Loucy (cell line): ENCODE results near the gene PRXL2A.

Experiments
- H2AFZ ChIP-seq: fragments of 200-600 bp; sonication (generic); 2 replicates; pipeline ENCODE4 v1.6.0; 2016; ENCODE audit warnings: antibody characterized with exemption, mild to moderate bottlenecking, low read length, moderate library complexity
- H3F3A ChIP-seq: fragments of 200-600 bp; 2 replicates; pipeline ENCODE4 v1.6.0; 2016; ENCODE audit warnings: antibody characterized with exemption, low read depth, mild to moderate bottlenecking
- H3K27me3 ChIP-seq: fragments of 200-600 bp; sonication (generic); 2 replicates; pipeline ENCODE4 v1.6.1; 2014; ENCODE audit warnings: low read length, mild to moderate bottlenecking; ENCODE audit not compliant: insufficient read depth, poor library complexity, severe bottlenecking
- H3K36me3 ChIP-seq: fragments of 200-600 bp; sonication (generic); 2 replicates; pipeline ENCODE4 v1.6.1; 2016; ENCODE audit warnings: low read length; ENCODE audit not compliant: insufficient read depth
- H3K4me1 ChIP-seq: fragments of 200-600 bp; sonication (generic); 2 replicates; pipeline ENCODE4 v1.5.1; 2014; ENCODE audit warnings: low read length, mild to moderate bottlenecking; ENCODE audit not compliant: insufficient read depth, poor library complexity, severe bottlenecking
- H3K4me2 ChIP-seq: fragments of 200-600 bp; sonication (generic); 2 replicates; pipeline ENCODE4 v1.6.0; 2014; ENCODE audit warnings: antibody characterized with exemption, low read length, low read depth, mild to moderate bottlenecking; ENCODE audit not compliant: poor library complexity, severe bottlenecking
- H3K4me3 ChIP-seq: fragments of 200-600 bp; sonication (generic); 2 replicates; pipeline ENCODE4 v1.5.1; 2014; ENCODE audit warnings: low read length, mild to moderate bottlenecking, mixed read lengths; ENCODE audit not compliant: poor library complexity, severe bottlenecking
- H3K79me2 ChIP-seq: fragments of 200-600 bp; sonication (generic); 2 replicates; pipeline ENCODE4 v1.6.1; 2014; ENCODE audit warnings: low read length; ENCODE audit not compliant: insufficient read depth
- H3K9ac ChIP-seq: fragments of 200-600 bp; sonication (generic); 2 replicates; pipeline ENCODE4 v1.6.0; 2014; ENCODE audit warnings: mild to moderate bottlenecking, low read depth, low read length, moderate library complexity; ENCODE audit not compliant: poor library complexity, severe bottlenecking
- H3K9me2 ChIP-seq: fragments of 200-600 bp; sonication (generic); replicated peaks from 2 replicates; pipeline ENCODE4 v1.6.1; 2016; ENCODE audit warnings: low read depth, low read length, mixed read lengths
- H3K9me3 ChIP-seq: fragments of 200-600 bp; sonication (generic); 2 replicates; pipeline ENCODE4 v1.6.1; 2014; ENCODE audit warnings: mild to moderate bottlenecking, antibody characterized with exemption, low read length, low read depth; ENCODE audit not compliant: insufficient read depth
- H4K20me1 ChIP-seq: fragments of 200-600 bp; sonication (generic); 2 replicates; pipeline ENCODE4 v1.6.0; 2014; ENCODE audit warnings: antibody characterized with exemption, low read length, mild to moderate bottlenecking; ENCODE audit not compliant: insufficient read depth, poor library complexity, severe bottlenecking
- CTCF ChIP-seq: fragments of 200-600 bp; sonication (generic); conservative IDR thresholded peaks from 2 replicates; pipeline ENCODE4 v1.5.1; 2014; ENCODE audit warnings: mild to moderate bottlenecking, antibody characterized with exemption, low read length
- EZH2phosphoT487 ChIP-seq: fragments of 200-600 bp; IDR thresholded peaks from 2 replicates; pipeline ENCODE4 v1.6.1; 2018; ENCODE audit warnings: antibody characterized with exemption, mild to moderate bottlenecking, moderate library complexity, borderline replicate concordance

PRXL2A gene

GRCh38 chr10:80465839-80466590 is 57.7 kb downstream of the PRXL2A start:
- no peaks in the 10 kb centered on the region for H3K27me3 ChIP-seq
- H3K9me2 ChIP-seq, result no peaks in the 10 kb centered on the region
- H2AFZ ChIP-seq, result no peak overlapping the region
- no peak for TF ChIP-seq EZH2phosphoT487
- TF ChIP-seq CTCF, result no peak
- H3F3A ChIP-seq, result no peaks in the 10 kb centered on the region
- peak overlapping the region; percentile 54 for H3K4me2 ChIP-seq
- peak overlapping the region; percentile 61 for H3K9ac ChIP-seq
- no peaks in the 10 kb centered on the region; the same call in 1 of the 2 replicates for H3K36me3 ChIP-seq
- peaks cover 71% of the 10 kb centered on the region for H3K4me1 ChIP-seq
- peaks cover 97% of the 10 kb centered on the region for H3K79me2 ChIP-seq
- peaks cover 8% of the 10 kb centered on the region for H4K20me1 ChIP-seq
- H3K9me3 ChIP-seq, result no peaks in the 10 kb centered on the region
- peak overlapping the region; percentile 14 for H3K4me3 ChIP-seq

GRCh38 chr10:80466724-80467326 is 58.5 kb downstream of the PRXL2A start:
- H3K27me3 ChIP-seq, result no peaks in the 10 kb centered on the region
- H2AFZ ChIP-seq, result no peak overlapping the region
- H4K20me1 ChIP-seq, result peaks cover 8% of the 10 kb centered on the region
- peak overlapping the region; percentile 61 for H3K9ac ChIP-seq
- H3K9me2 ChIP-seq, result no peaks in the 10 kb centered on the region
- H3K9me3 ChIP-seq, result no peaks in the 10 kb centered on the region
- H3K36me3 ChIP-seq, result peaks cover 3% of the 10 kb centered on the region; the same call in 1 of the 2 replicates
- H3F3A ChIP-seq, result no peaks in the 10 kb centered on the region
- H3K79me2 ChIP-seq, result peaks cover 97% of the 10 kb centered on the region
- H3K4me3 ChIP-seq, result no peak overlapping the region
- peak overlapping the region; percentile 54 for H3K4me2 ChIP-seq
- TF ChIP-seq EZH2phosphoT487 (no peak), CTCF (no peak)
- H3K4me1 ChIP-seq, result peaks cover 68% of the 10 kb centered on the region

GRCh38 chr10:80468002-80468401 is 59.7 kb downstream of the PRXL2A start:
- Histone ChIP-seq H3K4me3 (peak overlapping the region; percentile 45), H3K9me3 (no peaks in the 10 kb centered on the region), H3K9me2 (no peaks in the 10 kb centered on the region), H3K27me3 (no peaks in the 10 kb centered on the region), H3K4me1 (peaks cover 60% of the 10 kb centered on the region), H4K20me1 (peaks cover 8% of the 10 kb centered on the region), H3K9ac (peak overlapping the region; percentile 56), H2AFZ (peak overlapping the region; percentile 24; the same call in 1 of the 2 replicates), H3F3A (no peaks in the 10 kb centered on the region), H3K79me2 (peaks cover 97% of the 10 kb centered on the region), H3K36me3 (peaks cover 3% of the 10 kb centered on the region; the same call in 1 of the 2 replicates), H3K4me2 (peak overlapping the region; percentile 64)
- TF ChIP-seq EZH2phosphoT487 (no peak), CTCF (no peak)
